ENCODE data around the gene CNPY4.
"Not testable (repeated sequence)": the region's sequence is repeated elsewhere in the genome, so short reads cannot be mapped to it uniquely, and the experiment has no call there.

Gene CNPY4

GRCh38 chr7:100127866-100128636 is 8.6 kb downstream of the CNPY4 start:
- no peaks in the 10 kb centered on the region for H3K9me3 ChIP-seq
- no peaks in the 10 kb centered on the region for H3K27me3 ChIP-seq
- peak overlapping the region; percentile 82 to 87 for H3K27ac ChIP-seq
- TF ChIP-seq, protein P1, sequence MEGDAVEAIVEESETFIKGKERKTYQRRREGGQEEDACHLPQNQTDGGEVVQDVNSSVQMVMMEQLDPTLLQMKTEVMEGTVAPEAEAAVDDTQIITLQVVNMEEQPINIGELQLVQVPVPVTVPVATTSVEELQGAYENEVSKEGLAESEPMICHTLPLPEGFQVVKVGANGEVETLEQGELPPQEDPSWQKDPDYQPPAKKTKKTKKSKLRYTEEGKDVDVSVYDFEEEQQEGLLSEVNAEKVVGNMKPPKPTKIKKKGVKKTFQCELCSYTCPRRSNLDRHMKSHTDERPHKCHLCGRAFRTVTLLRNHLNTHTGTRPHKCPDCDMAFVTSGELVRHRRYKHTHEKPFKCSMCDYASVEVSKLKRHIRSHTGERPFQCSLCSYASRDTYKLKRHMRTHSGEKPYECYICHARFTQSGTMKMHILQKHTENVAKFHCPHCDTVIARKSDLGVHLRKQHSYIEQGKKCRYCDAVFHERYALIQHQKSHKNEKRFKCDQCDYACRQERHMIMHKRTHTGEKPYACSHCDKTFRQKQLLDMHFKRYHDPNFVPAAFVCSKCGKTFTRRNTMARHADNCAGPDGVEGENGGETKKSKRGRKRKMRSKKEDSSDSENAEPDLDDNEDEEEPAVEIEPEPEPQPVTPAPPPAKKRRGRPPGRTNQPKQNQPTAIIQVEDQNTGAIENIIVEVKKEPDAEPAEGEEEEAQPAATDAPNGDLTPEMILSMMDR (IDR thresholded peaks at IDR 0.05), result no peak
- intact Hi-C loops (cut with DNase I; ENCODE audit: low total_unique reads), result loop anchor here (2.0 kb wide), 1 partner anchor 27 kb away; the partner anchor contains the start of genes AP4M1 and MCM7
- no peak for DNase-seq
- H3K36me3 ChIP-seq, result peaks cover 0 to 16% (median 4%) of the 10 kb centered on the region in 3 donors
- H3K4me1 ChIP-seq, result peaks cover 0 to 31% (median 15%) of the 10 kb centered on the region in 4 donors
- peak overlapping the region; percentile 68 to 88 for H3K4me3 ChIP-seq

DNA sequence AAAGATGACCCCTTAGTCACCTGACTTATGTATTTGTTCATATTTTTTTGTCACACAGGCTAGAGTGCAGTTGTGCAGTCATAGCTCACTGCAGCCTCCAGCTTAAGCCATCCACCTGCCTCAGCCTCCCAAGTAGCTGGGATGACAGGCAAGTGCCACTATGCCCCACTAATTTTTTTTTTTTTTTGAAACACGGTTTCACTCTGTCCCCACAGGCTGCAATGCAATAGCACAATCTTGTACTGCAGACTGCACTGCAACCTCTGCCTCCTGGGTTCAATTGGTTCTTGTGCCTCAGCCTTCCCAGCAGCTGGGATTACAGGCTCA is 9.2 kb downstream of the CNPY4 start:
- no peaks in the 10 kb centered on the region for H3K27me3 ChIP-seq
- intact Hi-C loops (cut with DNase I; ENCODE audit: low total_unique reads), result no loop called here
- TF ChIP-seq, protein P1 (IDR thresholded peaks at IDR 0.05), result no peak
- peaks cover 0 to 31% (median 15%) of the 10 kb centered on the region in 4 donors for H3K4me1 ChIP-seq
- H3K4me3 ChIP-seq, result peak overlapping the region in 1 of 2 donors; percentile 88
- no peak for DNase-seq
- H3K9me3 ChIP-seq, result no peaks in the 10 kb centered on the region
- peak overlapping the region in 1 of 2 donors; percentile 87 for H3K27ac ChIP-seq
- H3K36me3 ChIP-seq, result peaks cover 0 to 11% (median 2%) of the 10 kb centered on the region in 3 donors

DNA sequence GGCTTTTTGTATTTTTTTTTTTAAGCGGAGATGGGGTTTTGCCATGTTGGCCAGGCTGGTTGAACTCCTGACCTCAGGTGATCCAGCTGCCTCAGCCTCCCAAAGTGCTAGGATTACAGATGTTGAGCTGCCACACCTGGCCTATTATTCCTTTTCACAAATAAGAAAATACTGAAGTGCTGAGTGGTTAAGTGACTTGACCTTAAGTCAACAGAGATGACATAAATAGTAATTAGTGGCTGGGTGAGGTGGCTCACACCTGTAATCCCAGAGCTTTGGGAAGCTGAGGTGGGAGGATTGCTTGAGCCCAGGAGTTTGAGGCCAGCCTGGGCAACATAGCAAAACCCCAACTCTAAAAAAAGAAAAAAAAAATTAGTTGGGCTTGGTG is 10.8 kb downstream of the CNPY4 start:
- H3K36me3 ChIP-seq; intact Hi-C loops (cut with DNase I; ENCODE audit: low total_unique reads); DNase-seq; H3K9me3 ChIP-seq; H3K27ac ChIP-seq; H3K4me3 ChIP-seq; H3K27me3 ChIP-seq: not testable (repeated sequence)
- H3K4me1 ChIP-seq, result peaks cover 0 to 31% (median 15%) of the 10 kb centered on the region in 4 donors

DNA sequence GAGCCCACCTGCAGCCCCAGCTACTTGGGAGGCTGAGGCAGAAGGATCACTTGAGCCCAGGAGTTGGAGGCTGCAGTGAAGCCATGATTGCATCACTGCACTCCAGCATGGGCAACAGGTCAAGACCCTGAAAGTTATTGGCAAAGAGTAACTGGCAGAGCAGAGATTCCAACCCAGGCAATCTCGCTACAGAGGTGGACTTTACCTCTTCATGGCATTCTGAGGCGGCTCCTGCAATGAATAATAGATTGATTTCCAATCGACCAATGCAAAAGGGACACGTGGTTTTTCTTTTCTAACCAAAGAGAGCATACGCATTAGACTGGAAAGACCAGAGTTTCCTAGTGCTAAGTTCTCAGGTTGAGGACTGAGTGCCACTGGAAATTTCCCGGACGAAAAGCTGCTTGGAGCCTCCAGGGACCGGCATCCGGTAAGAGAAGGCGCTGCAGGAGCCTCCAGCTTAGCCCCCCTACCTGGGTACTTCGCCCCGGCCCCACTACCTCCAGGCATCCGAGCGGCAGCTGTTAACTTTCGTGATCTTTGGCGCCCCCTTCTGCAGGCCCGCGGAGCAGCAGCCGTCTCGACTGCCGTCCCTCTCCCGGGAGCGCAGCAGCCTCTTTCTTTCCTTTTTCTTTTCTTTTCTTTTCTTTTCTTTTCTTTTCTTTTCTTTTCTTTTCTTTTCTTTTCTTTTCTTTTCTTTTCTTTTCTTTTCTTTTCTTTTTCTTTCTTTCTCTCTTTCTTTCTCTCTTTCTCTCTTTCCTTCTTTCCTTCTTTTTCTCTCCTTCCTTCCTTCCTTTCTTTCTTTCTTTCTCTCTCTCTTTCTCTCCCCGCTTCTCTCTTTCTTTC is 11.4 kb downstream of the CNPY4 start:
- peak overlapping the region in 1 of 2 donors; percentile 19 for H3K4me3 ChIP-seq
- TF ChIP-seq, protein P1 (IDR thresholded peaks at IDR 0.05), result peak; percentile 80 to 89
- intact Hi-C loops (cut with DNase I; ENCODE audit: low total_unique reads), result no loop called here
- H3K36me3 ChIP-seq, result no peaks in the 10 kb centered on the region
- no peak overlapping the region for H3K27ac ChIP-seq
- peak; percentile 72 to 86 for DNase-seq
- H3K9me3 ChIP-seq, result no peaks in the 10 kb centered on the region
- no peaks in the 10 kb centered on the region for H3K27me3 ChIP-seq
- H3K4me1 ChIP-seq, result peaks cover 0 to 26% (median 12%) of the 10 kb centered on the region in 4 donors

GRCh38 chr7:100132126-100132525 is 12.7 kb downstream of the CNPY4 start:
- Histone ChIP-seq H3K9me3 (no peaks in the 10 kb centered on the region), H3K27me3 (peaks cover 0 to 5% of the 10 kb centered on the region in 2 donors), H3K4me1 (peaks cover 0 to 19% (median 9%) of the 10 kb centered on the region in 4 donors), H3K4me3 (no peak overlapping the region), H3K27ac (no peak overlapping the region), H3K36me3 (no peaks in the 10 kb centered on the region)
- TF ChIP-seq, protein P1 (IDR thresholded peaks at IDR 0.05), result no peak
- no peak for DNase-seq
- intact Hi-C loops (cut with DNase I; ENCODE audit: low total_unique reads), result no loop called here

GRCh38 chr7:100132697-100133151 is 13.3 kb downstream of the CNPY4 start:
- DNase-seq, result no peak
- Histone ChIP-seq H3K4me3 (no peak overlapping the region), H3K36me3 (no peaks in the 10 kb centered on the region), H3K27me3 (peaks cover 0 to 5% of the 10 kb centered on the region in 2 donors), H3K9me3 (no peaks in the 10 kb centered on the region), H3K4me1 (peaks cover 0 to 18% (median 8%) of the 10 kb centered on the region in 4 donors), H3K27ac (no peak overlapping the region)
- intact Hi-C loops (cut with DNase I; ENCODE audit: low total_unique reads), result no loop called here
- TF ChIP-seq, protein P1 (IDR thresholded peaks at IDR 0.05), result peak; percentile 67 to 70
